GM12878 (cell line): ENCODE results near the gene TADA2A.

ENCODE experiments used
- PAX5 ChIP-seq: IDR thresholded peaks from 2 replicates; pipeline ENCODE4 v1.6.1; 2011; ENCODE audit warnings: low read depth, low read length, borderline replicate concordance
- ZNF207 ChIP-seq: fragments of 450-650 bp; IDR thresholded peaks from 2 replicates; pipeline ENCODE4 v1.6.1; 2014; ENCODE audit warnings: antibody characterized with exemption, mild to moderate bottlenecking, borderline replicate concordance

DNA sequence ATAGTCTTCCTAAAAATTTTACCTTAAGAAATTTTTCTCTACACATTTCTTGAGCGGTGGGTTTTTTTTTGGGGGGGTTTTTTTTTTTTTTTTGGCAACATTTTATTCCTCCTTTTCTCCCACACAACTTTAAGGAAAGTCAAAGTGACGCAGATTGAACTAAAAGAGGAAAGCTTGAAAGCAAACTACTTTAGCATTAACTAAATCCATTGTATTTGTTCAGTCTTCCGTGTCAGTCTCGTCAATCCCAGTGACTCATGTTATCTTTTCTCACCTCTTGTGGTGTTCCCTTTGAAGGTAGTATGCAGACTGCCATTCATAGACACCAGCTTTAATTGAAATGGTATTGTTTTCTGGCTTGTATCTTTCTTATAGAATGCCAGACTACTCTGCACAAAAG lies 39.3 kb downstream of the TADA2A start:
- TF ChIP-seq PAX5: peak; percentile 91; the same call in 1 of the 2 replicates
- no peak for TF ChIP-seq ZNF207
